Tibial nerve (tissue), 4 donors: ENCODE measurements around the gene AKAP11. TPM values are rescaled to one million over a fixed set of nuclear protein-coding genes. Genes with fewer than 3 reads are reported as not detected.
"Not testable (repeated sequence)": the region's sequence is repeated elsewhere in the genome, so short reads cannot be mapped to it uniquely, and the experiment has no call there.

Experiments
- DNase-seq, 2 donors: peaks; one replicate each; pipeline ENCODE4 v3.0.0-alpha.2; 2019; ENCODE audit warnings: low spot score in 2 of 2
- H3K27ac ChIP-seq, 4 donors: fragments of 200-600 bp; sonication (generic) in 3 of 4; one replicate each; pipeline ENCODE4 v1.5.1; 2017 to 2019; ENCODE audit warnings: mild to moderate bottlenecking in 1 of 4
- H3K27me3 ChIP-seq, 2 donors: fragments of 200-600 bp; sonication (generic) in 1 of 2; one replicate each; pipeline versions ENCODE4 v1.5.1 to v1.6.0; 2017 to 2019
- H3K36me3 ChIP-seq, 3 donors: fragments of 200-600 bp; sonication (generic); one replicate each; pipeline ENCODE4 v1.5.1; 2018 to 2019
- H3K4me1 ChIP-seq, 4 donors: fragments of 200-600 bp; sonication (generic) in 3 of 4; one replicate each; pipeline ENCODE4 v1.5.1; 2017 to 2019
- H3K4me3 ChIP-seq, 4 donors: fragments of 200-600 bp; sonication (generic) in 3 of 4; one replicate each; pipeline ENCODE4 v1.5.1; 2017 to 2019; ENCODE audit warnings: mild to moderate bottlenecking in 1 of 4, moderate library complexity in 1 of 4
- H3K9me3 ChIP-seq, 4 donors: fragments of 200-600 bp; sonication (generic) in 3 of 4; one replicate each; pipeline ENCODE4 v1.5.1; 2017 to 2019
- CTCF ChIP-seq, 5 experiments: fragments of 200-600 bp in 3 of 5; fragments of 450-650 bp in 2 of 5; sonication (generic) in 3 of 5; IDR thresholded peaks; one replicate each; pipeline ENCODE4 v1.5.1; 2016 to 2019; ENCODE audit warnings: antibody characterized with exemption in 5 of 5, mild to moderate bottlenecking in 3 of 5, moderate library complexity in 2 of 5
- EP300 ChIP-seq, 2 donors: sonication (generic); formaldehyde crosslinking; IDR thresholded peaks; one replicate each; pipeline ENCODE4 v1.6.1; 2017; ENCODE audit warnings: antibody characterized with exemption in 2 of 2, mild to moderate bottlenecking in 1 of 2
- POLR2A ChIP-seq, 2 donors: fragments of 450-650 bp; IDR thresholded peaks; one replicate each; pipeline ENCODE4 v1.6.1; 2017; ENCODE audit warnings: antibody characterized with exemption in 2 of 2, mild to moderate bottlenecking in 2 of 2, moderate library complexity in 2 of 2
- WGBS, 2 donors: methylation state at CpG; one replicate each; pipeline ENCODE4 v1.1.5; 2018; 5-methylcytosine and 5-hydroxymethylcytosine counted together
- total RNA-seq, 4 donors: library from RNA; depleted of rRNA; stranded (reverse); fragments of >200 nt; gene quantifications; one replicate each; pipeline ENCODE4 v1.1.0, GENCODE V29; 2016

AKAP11 gene
- 10 to 100 TPM; 38.4 to 53.8 (median 46.0) TPM for total RNA-seq

GRCh38 chr13:42272115-42272803 is at the start of gene AKAP11:
AKAP11 (plus strand) TSS chr13:42272152; CDS start chr13:42286349, 14,197 bp downstream.
- no peaks in the 10 kb centered on the region for H3K36me3 ChIP-seq
- peaks cover 0 to 45% (median 12%) of the 10 kb centered on the region in 4 donors for H3K4me1 ChIP-seq
- H3K27ac ChIP-seq: peak within 1 kb of the TSS; percentile 90 to 97 (median 94)
- no peaks in the 10 kb centered on the region for H3K27me3 ChIP-seq
- peak in 1 of 2 donors; percentile 26 for DNase-seq
- H3K9me3 ChIP-seq: no peaks in the 10 kb centered on the region
- TF ChIP-seq CTCF (IDR thresholded peaks at IDR 0.05) (no peak), EP300 (IDR thresholded peaks at IDR 0.05) (no peak), POLR2A (IDR thresholded peaks at IDR 0.05) (no peak)
- 0% methylated on average over 22 to 55 of the region's 59 CpGs for WGBS, 2 donors
- H3K4me3 ChIP-seq: peak within 1 kb of the TSS; percentile 85 to 97 (median 88)

- no peaks in the 10 kb centered on the region for H3K4me1 ChIP-seq
- no peak overlapping the region for H3K4me3 ChIP-seq
- no peak overlapping the region for H3K27ac ChIP-seq
- no peak for DNase-seq
- H3K9me3 ChIP-seq: no peaks in the 10 kb centered on the region
- H3K36me3 ChIP-seq: peaks cover 0 to 55% (median 4%) of the 10 kb centered on the region in 3 donors
- H3K27me3 ChIP-seq: no peaks in the 10 kb centered on the region
- TF ChIP-seq POLR2A (IDR thresholded peaks at IDR 0.05) (no peak), CTCF (IDR thresholded peaks at IDR 0.05) (no peak), EP300 (IDR thresholded peaks at IDR 0.05) (no peak)
- whole genome bisulfite sequencing, 2 donors: 96% methylated on average over 4 of the region's 4 CpGs
These were observed 48.3 kb upstream of the AKAP11 start for GRCh38 chr13:42223681-42224080.

GRCh38 chr13:42225051-42225450 is 46.9 kb upstream of the AKAP11 start:
- Histone ChIP-seq H3K4me3 (no peak overlapping the region), H3K27ac (no peak overlapping the region), H3K27me3 (no peaks in the 10 kb centered on the region), H3K4me1 (no peaks in the 10 kb centered on the region), H3K9me3 (no peaks in the 10 kb centered on the region), H3K36me3 (peaks cover 0 to 55% (median 0%) of the 10 kb centered on the region in 3 donors)
- TF ChIP-seq EP300 (IDR thresholded peaks at IDR 0.05): no peak
- no peak for TF ChIP-seq POLR2A (IDR thresholded peaks at IDR 0.05)
- no peak for TF ChIP-seq CTCF (IDR thresholded peaks at IDR 0.05)
- 95 to 96% methylated on average over 2 of the region's 2 CpGs for WGBS, 2 donors
- DNase-seq: no peak

GRCh38 chr13:42226759-42227158 is 45.2 kb upstream of the AKAP11 start:
- 96 to 98% methylated on average over 5 of the region's 5 CpGs for WGBS, 2 donors
- not testable (repeated sequence) for H3K27ac ChIP-seq, DNase-seq, H3K4me3 ChIP-seq, H3K27me3 ChIP-seq, H3K9me3 ChIP-seq, H3K4me1 ChIP-seq
- H3K36me3 ChIP-seq: peaks cover 0 to 45% (median 0%) of the 10 kb centered on the region in 3 donors

GRCh38 chr13:42228527-42228926 is 43.4 kb upstream of the AKAP11 start:
- no peak overlapping the region for H3K4me3 ChIP-seq
- H3K4me1 ChIP-seq: no peaks in the 10 kb centered on the region
- TF ChIP-seq CTCF (IDR thresholded peaks at IDR 0.05) (no peak), POLR2A (IDR thresholded peaks at IDR 0.05) (no peak)
- H3K9me3 ChIP-seq: no peaks in the 10 kb centered on the region
- DNase-seq: no peak
- WGBS, 2 donors: 79 to 91% methylated on average over 1 of the region's 1 CpG
- H3K27me3 ChIP-seq: no peaks in the 10 kb centered on the region
- peaks cover 0 to 50% (median 0%) of the 10 kb centered on the region in 3 donors for H3K36me3 ChIP-seq
- H3K27ac ChIP-seq: no peak overlapping the region
